Islet of Langerhans (tissue), 1 donor: Measurements from ENCODE around the gene HOXC11.

Experiments
- FAIRE-seq: peaks from one replicate; lab custom pipeline; 2011; peaks lifted over from hg19 to GRCh38; lab: Jason Lieb, UNC

HOXC11 gene

GRCh38 chr12:53942467-53942997 is 30.4 kb upstream of the HOXC11 start:
- no peak for FAIRE-seq

DNA sequence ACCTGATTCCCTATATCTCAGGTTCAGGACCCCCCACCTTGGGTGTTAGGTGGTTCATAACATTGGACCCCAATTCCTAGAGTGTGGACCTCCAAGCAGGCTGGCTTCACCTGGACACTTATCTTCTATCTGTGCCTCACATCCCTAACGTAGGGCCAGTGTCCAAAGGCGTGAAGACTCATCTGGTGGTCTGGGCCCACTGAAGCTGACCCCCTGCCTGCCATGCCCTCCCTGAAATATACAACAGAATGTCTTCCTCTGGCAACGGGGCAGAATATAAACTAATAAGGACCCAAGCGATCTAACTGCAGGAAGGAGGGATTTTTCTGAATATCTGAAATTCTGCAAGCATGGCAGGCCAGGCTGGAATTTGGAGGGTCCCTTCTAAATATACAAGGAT is 28.7 kb upstream of the HOXC11 start:
- FAIRE-seq, result no peak

GRCh38 chr12:53944907-53945847 is 27.7 kb upstream of the HOXC11 start:
- no peak for FAIRE-seq

DNA sequence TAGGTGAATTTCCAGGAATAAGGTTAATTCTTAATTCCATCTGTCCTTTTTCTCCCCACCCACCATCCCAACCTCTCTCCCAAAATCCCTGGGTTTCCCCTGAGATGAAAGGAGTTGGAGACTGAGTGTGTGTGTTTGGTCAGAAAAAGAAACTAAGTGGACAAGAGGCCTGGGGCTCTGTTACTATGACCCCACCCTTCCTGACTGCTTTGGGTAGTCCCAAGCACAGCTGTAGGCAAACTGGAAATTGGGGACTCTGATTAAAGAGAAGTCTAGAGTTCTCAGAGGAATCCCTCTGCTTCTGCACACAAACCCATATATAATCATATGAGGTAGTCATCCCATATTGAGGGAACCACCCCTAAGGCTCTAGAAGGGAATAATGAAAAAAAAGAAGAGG is 25.2 kb upstream of the HOXC11 start:
- FAIRE-seq, result no peak

- no peak for FAIRE-seq
Observed at GRCh38 chr12:53948650-53949593, 24.0 kb upstream of the HOXC11 start.

GRCh38 chr12:53949631-53950436 is 23.1 kb upstream of the HOXC11 start:
- no peak for FAIRE-seq

DNA sequence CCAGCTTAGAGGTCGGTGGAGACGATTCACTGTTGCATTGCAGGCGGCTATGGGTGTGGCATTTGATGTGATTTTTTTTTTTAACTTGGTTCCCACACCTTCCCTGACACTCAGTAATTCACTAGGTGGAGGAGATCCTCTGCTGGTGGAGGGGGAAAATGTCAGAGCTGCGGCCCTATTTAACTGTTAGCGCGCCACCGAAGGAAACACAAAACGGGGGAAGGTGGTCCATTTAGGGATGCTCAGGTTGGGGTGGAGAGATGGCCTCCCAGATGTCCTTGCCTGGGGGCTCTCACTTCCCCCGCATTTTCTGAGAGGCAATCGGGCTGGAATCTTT is 22.5 kb upstream of the HOXC11 start:
- FAIRE-seq, result no peak

DNA sequence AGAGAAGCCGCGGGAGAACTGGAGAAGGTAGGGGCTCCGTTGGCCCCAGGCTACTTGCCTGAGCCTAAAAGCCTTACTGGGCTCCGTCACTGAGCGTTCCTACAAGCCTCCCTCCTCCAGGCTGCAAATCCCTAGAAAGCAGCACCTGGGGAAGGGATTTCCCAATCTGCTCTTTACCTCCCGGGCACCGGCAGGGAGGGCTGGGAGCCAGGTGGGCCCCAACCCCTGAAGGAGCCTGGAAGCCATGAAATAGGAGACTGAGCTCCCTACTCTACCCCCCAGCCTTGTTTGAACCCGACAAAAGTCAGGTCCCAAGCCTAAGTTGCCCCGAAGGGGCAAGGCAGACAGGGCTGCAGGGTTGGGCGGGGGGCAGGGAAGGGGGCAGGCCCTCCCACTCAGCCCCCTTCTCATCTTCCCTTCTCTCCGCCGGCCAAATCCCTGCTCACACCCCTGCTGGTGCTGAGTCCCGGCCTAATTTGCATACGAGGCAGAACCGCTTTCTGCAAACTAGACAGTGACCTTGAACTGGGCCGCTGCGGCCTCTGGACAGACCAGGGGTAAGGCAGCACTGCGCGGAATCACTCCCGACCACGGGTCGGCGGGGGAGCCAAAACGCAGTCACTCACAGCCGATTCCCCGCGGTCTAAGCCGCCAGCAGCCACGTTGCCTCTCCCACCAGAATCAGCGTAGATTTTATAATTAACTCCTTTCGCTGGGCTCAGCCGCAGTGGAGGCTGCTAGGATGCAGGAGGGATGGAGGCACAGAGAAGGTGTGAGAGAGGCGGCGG is 21.9 kb upstream of the HOXC11 start:
- no peak for FAIRE-seq

DNA sequence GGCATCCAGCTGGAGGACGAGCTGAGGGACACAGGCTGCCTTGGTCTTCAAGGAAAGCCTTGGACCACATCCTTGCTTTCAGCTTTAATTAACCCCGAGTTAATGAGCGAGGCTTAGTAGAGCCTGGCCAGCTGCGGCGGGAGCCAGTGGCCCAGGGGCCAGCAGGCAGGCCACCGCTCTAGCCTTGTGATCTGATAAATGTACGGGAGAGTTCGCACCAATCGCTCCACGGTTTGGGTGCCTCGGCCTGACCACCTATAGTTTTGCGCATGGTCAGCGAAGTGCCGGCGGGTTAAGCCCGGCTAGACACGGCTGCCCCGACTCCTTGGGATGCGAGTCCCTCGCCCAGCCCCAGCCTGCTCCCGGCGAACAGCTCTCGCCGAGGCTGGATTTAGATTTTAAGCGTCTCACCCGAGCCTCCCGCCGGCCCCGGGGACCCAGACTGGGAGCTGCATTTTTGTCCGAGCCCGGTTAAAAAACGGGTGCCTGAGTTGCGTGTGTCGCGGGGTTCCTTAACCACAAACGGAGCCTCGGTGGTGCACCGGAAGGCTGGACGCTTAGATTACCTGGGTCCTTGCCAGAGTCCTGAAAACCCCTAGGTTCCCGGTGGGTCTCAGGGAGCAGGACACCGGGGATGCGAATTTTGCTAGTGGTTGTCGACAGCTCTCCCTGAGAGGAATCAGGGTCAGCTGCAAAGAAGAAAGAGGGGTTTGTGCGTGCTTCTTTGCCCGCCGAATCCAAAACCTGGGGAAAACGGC is 21.2 kb upstream of the HOXC11 start:
- no peak for FAIRE-seq

GRCh38 chr12:53952335-53952694 is 20.6 kb upstream of the HOXC11 start:
- FAIRE-seq, result no peak

DNA sequence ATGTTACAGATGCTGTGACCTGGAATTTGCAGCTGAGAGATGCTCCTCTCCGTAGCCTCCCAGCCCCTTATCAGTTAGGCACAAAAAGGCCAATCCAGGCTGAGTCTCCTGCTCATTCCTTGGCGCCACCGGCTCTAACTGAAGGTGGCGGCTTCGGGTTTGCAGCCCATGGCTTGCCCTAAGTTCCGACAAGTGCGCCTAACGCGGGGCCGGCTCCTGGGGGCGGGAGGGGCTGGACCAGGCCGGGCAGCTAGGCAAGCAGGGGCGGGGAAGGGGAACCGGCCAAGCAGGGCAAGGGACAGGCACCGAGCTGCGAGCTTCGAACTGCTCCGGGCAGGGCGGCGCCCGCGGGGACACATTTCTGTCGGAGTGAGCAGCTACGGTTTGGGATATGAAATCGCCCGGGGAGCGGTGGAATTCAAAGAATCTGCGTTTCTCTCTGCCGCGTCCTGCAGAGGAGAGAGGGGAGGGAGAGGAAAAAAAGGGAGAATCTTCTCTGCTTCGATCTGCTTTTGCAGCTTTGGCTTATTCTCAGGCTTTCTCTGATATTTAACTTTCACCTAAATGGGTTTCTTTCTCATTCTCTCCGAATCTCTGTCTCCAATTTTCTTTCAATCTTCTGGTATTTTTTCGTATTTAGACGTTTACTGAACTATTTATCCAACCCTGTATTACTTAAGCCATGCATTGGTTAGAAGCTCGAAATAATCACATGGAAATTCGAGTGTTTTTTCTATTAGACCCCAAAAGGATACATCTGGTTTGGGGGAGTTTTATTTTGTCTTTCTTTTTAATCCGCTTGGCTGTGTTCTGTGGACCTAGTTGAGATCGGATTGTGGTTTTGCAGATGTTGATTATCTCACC is 19.8 kb upstream of the HOXC11 start:
- FAIRE-seq, result no peak

DNA sequence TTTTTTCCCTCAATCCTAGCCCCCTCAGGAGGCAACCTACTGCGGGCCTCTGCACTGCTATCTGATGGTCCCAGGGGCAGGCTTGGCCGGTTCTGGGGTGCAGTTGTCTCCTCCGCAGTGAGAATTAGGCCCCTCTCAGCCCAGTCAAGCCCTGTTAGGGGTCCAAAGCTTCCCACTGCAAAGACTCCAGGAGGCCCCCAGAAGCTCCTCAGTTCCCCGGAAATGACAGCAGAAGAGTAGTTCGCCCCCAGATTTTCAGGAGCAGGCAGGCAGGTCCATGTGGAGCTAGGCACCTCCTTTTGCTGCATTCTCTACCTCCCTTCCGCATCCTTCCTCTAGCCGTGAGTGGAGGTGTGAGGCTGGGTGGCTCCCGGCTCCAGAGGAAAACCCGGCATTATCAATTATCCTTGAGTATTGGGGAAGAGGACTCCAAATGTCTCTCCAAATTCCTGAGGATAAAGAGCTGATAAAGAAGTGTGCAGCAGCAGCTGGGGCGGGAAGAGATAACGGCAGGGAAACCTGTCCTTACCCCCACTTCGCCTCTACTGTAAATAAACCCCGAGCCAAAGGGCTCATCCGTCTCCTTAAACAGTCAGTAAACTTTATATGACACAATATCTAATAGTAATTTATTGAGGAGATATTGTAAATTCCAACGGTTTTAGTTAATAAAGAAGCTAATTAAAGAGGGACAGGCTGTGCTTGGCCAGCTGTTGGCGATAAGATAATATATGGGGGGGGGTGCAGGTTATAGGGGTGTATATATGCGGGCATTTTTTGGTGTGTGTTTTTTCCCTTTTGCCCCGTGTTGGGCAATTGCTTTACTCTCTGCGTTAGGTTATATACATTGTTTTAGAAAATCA is 18.9 kb upstream of the HOXC11 start:
- no peak for FAIRE-seq

DNA sequence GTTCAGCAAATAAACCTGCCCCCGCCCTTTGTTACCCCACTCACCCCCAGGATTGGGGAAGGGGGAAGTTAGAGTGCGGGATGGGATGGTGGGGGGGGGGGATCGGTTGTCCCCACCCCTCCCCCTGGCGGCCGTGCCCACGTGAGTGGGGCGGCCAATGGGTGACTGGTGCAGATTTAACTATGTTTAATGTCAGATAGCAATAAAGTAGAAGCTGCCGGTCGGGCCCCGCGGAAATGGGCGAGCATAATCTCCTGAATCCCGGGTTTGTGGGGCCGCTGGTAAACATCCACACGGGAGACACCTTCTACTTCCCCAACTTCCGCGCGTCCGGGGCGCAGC is 18.3 kb upstream of the HOXC11 start, which contains the start of gene HOXC12:
TSS of gene HOXC12 (plus strand) at position 210 of the 342 bp plus-strand sequence. CDS start at position 237, 27 bp downstream.
- no peak for FAIRE-seq

GRCh38 chr12:53955036-53955775 is 17.7 kb upstream of the HOXC11 start:
- FAIRE-seq, result no peak

- no peak for FAIRE-seq
Observed at GRCh38 chr12:53955776-53956250, 17.1 kb upstream of the HOXC11 start.

DNA sequence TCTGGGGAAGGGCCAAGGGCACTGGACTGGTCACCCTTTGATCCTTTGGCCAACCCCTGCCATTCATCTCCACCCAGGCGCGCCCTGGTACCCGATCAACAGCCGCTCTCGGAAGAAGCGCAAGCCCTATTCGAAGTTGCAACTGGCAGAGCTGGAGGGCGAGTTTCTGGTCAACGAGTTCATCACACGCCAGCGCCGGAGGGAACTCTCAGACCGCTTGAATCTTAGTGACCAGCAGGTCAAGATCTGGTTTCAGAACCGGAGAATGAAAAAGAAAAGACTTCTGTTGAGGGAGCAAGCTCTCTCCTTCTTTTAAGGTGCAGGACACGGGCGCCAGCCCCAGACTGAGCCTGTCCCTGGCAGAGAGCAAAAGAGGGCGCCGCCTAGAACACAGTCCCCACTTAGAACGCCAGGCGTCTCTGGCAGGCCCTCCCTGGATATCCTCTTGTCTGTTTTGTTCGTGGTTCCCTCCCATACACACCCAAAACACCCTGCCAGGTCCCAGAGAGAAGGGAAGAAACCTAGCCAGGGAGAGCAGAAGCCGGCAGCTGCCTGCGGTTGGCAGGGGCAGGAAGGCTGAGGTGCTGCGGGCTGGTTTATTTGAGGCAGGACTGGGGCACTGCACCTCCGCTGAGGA is 16.6 kb upstream of the HOXC11 start:
- no peak for FAIRE-seq

DNA sequence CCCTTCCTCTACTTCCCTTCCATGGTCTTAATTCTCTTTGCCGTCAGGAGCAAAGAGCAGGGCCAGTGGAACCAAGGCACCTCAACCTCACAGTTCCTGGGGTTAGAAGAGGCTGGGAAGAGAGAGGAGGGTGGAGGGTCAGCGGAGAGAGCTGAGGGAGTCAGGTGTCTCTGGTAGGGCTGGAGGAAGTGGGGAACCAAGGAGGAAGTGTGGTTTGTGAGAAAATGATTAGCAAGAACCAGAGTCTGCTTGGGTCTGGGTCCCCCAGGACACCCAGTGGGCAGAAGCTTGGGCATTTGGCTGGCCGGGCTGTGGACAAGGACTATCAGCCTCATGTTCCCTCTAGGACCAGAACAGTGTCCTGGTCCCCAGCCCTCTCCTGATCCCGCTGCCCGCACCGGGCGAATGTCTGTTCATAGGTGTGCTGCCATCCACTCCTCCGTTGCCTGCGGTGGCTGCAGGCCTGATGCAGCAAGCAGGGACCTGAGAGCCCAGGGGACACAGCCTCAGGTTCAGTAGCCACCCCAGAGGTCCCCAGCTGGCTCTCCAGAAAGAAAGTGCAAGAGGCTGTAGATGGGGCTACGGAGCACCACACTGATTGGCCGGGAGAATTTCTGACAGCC is 15.9 kb upstream of the HOXC11 start:
- FAIRE-seq, result no peak
